Breast epithelium (tissue), 3 donors: Measurements from ENCODE around the gene ASAP2.

Source experiments
- POLR2A ChIP-seq: fragments of 450-650 bp; IDR thresholded peaks from one replicate; pipeline ENCODE4 v1.6.1; 2016; ENCODE audit warnings: antibody characterized with exemption, mild to moderate bottlenecking, moderate library complexity
- TF ChIP-seq, protein P1 (sequence below), 3 donors: fragments of 450-650 bp; IDR thresholded peaks; one replicate each; pipeline ENCODE4 v1.5.1; 2016 to 2017; ENCODE audit warnings: antibody characterized with exemption in 3 of 3, mild to moderate bottlenecking in 3 of 3, moderate library complexity in 3 of 3

DNA sequence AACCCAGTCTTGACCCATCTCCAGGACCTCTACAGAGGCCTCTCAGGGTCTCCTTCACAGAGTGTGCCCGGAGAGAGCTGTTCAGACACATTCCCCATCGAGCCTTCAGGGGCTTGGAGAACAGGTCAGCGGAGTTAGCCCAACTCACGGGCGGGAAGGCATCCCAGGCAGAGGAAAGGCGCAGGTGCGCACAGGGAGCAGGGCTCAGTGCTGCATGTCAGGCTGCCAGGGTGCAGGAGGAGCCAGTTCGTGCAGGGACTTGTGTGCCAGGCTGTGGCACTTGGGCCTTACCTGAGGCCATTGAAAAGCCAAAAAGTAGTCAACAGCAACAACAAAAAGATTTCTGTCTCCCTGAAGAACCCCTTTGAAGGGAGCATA lies 112.7 kb downstream of the ASAP2 start:
- TF ChIP-seq, protein P1, sequence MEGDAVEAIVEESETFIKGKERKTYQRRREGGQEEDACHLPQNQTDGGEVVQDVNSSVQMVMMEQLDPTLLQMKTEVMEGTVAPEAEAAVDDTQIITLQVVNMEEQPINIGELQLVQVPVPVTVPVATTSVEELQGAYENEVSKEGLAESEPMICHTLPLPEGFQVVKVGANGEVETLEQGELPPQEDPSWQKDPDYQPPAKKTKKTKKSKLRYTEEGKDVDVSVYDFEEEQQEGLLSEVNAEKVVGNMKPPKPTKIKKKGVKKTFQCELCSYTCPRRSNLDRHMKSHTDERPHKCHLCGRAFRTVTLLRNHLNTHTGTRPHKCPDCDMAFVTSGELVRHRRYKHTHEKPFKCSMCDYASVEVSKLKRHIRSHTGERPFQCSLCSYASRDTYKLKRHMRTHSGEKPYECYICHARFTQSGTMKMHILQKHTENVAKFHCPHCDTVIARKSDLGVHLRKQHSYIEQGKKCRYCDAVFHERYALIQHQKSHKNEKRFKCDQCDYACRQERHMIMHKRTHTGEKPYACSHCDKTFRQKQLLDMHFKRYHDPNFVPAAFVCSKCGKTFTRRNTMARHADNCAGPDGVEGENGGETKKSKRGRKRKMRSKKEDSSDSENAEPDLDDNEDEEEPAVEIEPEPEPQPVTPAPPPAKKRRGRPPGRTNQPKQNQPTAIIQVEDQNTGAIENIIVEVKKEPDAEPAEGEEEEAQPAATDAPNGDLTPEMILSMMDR (IDR thresholded peaks at IDR 0.05) = no peak
- no peak for TF ChIP-seq POLR2A
